RPMI7951 (cell line): ENCODE measurements around the gene BRD3OS. TPM values are rescaled to one million over a fixed set of nuclear protein-coding genes. Genes with fewer than 3 reads are reported as not detected.
"Not testable (repeated sequence)": the region's sequence is repeated elsewhere in the genome, so short reads cannot be mapped to it uniquely, and the experiment has no call there.

Experiments used
- DNase-seq: peaks from one replicate; pipeline ENCODE4 v3.0.0-alpha.2; 2012; ENCODE audit warnings: low read depth
- total RNA-seq: library from RNA; depleted of rRNA; stranded (reverse); fragments of >200 nt; shearing (Covaris generic); gene quantifications from 2 replicates; pipeline ENCODE4 v1.2.3, GENCODE V29; 2014

The BRD3OS gene
- total RNA-seq, 1 experiment from 2014 or later = 16.7 TPM

DNA sequence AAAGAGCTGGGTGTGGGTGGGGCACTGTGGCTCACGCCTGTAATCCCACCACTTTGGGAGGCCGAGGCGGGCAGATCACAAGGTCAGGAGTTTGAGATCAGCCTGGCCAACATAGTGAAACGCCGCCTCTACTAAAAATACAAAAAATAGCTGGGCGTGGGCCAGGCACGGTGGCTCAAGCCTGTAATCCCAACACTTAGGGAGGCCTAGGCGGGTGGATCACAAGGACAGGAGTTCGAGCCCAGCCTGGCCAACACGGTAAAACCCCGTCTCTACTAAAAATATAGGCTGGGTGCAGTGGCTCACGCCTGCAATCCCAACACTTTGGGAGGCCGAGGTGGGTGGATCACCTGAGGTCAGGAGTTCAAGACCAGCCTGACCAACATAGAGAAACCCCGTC is 36.5 kb upstream of the BRD3OS start:
- not testable (repeated sequence) for DNase-seq

DNA sequence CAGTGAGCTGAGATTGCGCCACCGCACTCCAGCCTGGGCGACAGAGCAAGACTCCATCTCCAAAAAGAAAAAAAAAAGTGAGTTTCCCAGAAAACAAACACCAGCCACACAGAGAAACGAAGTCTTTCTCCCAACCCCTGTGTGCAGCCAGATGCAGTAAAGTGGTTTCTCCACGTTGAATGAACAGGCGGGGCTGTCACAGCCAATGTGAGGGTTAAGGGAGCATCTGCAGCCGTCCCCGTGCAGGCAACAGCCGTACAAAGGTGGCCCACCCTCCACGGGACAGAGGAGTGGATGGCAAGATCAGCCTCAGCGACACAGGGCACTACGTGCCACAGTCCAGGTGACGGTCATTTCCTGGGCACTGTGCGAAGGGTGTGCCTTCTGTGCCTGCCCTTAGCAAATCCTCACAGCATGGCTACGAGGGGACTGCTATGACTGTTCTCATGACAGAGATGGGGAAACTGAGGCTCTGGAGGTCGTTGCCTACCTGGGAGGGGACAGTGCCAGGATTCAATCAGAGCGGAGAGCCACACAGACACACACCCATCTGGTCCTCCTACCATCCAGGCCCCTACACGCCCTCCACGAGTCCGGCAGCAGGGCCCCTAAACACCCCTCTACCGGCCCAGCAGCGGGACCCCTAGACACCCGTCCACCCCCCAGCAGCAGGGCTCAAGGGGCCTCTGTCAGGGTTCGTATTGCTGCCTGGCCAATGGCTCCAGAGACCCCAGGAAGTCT is 35.5 kb upstream of the BRD3OS start:
- no peak for DNase-seq

DNA sequence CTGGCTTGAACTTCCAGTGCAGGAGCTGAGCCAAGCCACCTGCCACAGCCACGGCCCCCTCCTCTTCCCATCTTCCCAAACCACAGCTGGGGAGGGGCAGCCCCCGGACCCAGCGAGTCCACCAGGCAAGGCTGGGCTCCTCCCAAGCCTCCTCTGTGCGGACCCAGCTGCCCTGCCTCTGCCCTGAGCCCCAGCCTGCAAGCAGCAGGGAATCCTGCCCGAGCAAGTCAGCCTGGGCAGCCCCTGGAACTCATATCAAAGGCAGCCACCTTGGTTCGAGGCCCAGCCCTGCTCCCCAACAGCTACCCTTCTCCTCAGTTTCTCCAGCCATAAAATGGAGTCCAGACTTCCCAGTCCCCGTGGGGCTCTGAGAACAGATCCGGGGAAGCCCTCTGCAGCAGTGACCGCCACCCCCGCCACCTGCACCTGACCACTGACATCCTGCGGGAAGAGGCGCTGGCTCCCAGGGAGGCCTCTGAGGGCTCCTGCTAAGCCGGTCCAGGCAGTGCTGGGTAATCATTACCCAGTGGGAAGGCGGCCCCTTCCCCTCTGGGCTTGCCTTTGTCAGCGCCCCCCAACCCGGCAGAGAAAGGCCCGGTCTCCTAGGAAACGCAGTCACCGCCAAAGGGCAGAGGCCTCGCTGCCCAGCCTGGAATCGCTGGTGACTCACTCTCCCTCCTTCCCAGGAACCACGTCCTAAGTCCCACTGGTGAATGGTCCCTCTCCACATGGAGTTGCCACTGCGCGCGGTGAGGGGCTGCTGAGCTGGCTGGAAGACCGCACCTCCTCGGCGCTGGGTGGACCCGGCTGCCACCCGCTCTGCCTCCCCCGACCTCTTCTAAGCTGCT is 34.7 kb upstream of the BRD3OS start:
- DNase-seq = peak; percentile 89

DNA sequence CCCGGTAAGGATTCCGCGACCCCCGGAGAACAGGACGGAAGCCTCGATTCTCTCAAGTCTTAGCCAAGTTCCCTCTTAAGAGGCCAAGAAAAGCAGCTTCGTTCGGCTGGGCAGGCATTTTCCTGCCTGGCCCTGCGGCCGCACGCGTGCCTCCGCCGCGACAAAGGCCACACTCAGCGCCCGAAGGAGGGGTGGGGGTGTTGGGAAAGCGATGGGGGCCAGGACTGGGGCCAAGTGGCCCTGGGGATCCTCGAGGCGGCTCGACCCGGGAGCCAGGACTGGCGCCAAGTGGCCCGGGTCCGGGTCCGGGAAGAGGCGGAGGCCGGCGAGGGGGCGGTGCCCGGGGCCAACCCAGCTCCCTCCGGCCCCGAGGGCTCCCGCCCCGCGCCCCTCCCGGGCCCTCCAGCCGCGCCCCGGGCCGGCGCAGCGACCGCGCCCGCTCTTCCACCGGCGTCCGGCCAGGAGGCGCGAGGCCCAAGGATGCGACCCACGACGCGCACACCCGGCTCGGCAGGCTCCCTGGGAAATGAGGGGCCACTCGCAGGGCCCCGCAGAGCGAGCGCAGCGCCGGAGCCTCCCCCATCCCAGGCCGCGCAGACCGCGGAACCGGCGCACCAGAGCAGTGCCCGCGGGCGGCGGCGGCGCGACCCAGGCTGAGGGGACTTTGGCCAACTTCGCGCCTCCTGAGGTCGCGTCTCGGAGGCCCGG is 33.9 kb upstream of the BRD3OS start:
- DNase-seq = no peak

DNA sequence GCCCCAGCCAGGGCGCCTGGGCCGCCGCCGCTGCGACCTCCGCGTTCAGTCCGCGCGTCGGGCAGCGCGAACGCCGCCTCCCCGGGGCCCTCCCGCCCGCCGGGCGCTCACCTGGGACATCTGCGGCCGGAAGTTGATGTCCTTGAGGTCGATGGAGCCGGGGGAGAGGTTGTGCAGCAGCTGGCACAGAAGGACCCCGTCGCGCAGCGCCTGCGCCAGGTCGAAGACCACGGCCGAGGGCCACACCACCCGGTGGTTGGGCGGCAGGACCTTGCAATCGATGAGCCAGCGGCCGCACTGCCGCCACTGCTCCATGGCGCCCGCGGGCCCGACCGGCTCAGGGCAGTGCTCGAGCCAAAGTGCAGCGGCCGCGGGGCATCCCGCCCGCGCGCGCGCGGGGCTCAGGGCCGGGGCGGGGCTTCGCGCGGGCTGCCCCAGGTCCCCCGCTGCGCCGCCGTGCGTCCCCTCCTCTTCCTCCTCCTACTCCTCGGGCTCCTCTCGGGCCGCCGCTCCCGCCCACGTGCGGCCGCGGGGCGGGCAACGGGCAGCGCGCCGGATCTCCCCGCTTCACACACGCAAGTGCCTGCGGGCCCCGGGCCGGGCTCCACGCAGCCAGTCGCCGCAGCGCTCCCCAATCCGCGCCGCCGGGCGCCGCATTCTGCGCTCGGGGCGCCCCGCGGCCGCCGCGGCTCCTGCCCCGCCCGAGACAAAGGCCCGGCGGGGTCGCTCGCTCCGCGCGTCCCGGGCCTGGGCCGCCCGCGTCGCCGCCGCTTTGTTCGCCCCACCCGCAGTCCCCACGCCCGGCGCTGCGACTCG is 33.1 kb upstream of the BRD3OS start, which contains the start of gene VAV2:
Gene VAV2, minus strand, starts transcription at position 361 of the 816 bp plus-strand sequence. Its CDS starts 46 bp downstream, at position 315.
- peak; percentile 79 for DNase-seq

DNA sequence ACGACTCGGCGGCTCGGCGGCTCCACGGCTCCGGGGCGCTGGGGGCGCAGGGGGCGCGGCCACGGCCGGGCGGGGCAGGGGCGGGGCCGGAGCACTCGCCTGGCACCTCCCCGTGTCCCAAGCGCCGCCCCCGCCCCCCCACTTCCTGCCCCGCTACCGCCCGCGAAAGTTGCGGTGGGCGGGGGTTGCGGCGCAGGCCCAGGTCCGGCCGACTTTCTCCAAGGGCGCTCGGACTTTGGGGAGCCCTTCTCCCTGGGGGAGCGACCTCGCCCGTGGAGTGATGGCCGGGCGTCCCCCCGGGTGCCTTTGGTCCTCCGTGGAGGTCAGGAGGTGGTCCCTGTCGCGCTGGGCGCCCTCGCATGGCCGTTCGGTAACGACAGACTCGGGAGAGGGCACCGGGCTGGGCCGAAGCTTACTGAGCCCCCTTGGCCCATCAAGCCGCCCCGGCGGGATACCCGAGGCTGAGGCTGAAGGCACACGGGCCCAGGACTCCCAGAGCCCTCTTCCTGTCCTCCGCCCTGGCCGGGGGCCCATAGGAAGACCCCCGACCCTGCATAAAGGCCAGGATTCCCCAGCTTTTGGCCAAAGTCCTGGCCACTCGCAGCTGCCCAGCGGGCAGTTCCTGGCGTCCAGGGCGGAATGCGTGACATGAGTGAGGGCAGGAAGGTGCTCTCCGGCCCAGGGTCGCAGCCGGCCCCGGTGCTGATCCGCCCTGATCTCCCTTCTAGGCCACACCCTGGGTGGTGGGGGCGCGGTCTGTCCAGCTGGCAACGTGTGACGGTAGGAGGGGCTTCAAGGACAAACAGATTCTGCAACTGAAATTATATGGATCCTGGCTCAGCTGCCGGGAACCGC is 32.3 kb upstream of the BRD3OS start:
- DNase-seq = peak; percentile 93

DNA sequence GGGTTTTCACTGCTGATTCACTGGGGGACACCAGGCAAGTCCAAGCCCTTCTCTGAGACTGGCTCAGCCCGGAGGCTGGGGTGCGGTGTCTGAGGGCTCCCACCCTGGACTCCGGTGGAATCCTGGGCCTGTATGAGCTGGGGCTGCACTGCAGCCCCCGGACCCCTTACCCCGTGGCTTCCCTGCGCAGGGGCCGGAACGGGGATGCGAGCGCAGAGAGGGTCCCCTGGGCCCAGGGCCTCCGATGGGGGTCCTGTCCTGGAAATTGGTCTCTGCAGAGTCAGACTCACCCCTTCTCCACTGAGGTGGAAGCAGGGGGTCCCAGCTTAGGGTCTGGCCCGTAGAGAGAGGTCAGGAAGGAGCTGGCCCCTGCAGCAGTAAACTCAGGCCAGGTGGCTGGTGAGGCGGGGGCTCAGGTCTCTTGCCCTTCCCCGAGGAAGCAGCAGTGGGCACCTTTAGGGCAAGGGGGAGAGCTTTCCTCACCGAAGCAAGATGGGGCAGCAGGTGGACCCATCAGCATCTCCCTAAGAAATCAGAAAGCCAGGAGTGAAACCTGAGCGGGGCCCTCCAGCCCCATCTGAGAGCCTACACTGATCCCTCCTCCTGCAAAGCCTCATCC is 31.5 kb upstream of the BRD3OS start:
- no peak for DNase-seq

DNA sequence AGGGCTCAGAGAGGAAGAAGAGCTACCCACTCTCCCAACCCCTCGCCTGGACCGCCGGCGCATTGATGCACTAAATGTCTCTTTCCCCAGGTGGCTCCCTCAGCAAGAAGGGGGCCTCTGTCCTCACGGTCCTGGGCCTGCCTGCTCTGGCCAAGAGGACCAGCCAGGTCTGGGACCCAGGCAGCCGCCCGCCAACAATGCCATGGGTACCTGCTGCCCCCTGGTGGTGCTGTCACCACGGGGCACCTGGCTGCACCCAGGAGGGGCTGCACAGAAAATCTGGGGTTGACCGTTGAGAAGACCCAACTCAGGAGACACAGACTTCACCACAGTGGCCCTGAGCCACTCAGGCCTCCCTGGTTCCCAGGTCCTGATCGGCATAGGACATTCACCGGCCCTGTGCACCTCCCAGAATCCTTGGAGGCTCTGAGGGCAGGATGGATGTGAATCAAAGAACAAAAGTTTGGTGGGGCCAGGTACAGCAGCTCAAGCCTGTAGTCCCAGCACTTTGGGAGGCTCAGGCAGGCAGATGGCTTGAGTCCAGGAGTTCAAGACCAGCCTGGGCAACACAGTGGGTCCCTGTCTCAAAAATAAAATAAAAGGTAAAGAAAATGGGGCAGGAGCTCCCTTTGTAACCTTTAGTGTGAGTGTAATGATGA is 30.8 kb upstream of the BRD3OS start:
- DNase-seq = peak; percentile 54

DNA sequence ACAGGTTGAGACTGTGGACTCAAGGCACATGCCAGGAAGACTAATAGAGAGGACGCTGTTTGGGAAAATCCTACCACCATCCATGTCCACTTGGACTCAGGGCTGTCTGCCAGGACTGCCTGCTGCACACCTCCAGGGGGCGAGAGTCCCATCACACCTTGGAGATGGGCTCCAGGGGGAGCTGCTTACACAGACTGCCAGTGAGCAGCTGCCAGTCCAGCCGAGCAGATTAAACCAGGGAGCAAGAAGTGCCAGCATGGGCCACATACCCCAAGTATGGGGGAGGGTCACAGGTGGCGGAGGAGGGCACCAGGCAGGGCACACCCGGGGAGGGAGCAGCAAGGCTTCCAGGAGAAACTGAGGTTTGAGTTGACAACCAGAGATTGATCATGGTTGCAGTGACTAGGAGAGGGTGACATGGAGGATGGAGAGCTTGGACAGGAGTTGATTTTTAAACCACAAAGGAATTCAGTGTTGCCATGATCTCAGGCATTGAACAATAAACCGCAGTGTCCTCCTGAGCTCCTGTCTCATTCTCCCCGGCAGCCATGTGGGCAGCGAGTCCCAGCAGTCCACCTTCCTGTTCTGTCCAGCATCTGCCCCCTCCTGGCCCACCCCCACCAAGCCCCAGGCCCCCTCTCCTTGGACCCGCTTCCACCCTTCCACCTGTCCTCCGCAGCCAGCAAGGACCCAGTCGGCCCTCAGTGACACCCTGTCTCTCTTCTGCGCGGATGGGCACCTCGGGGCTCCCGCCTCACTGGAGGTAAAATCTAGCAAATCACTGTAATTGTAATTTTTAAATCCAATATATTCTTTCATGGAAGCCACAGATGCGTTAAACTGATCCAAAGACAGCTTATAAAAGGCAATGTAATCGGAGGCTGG is 30.0 kb upstream of the BRD3OS start:
- DNase-seq = peak; percentile 61

DNA sequence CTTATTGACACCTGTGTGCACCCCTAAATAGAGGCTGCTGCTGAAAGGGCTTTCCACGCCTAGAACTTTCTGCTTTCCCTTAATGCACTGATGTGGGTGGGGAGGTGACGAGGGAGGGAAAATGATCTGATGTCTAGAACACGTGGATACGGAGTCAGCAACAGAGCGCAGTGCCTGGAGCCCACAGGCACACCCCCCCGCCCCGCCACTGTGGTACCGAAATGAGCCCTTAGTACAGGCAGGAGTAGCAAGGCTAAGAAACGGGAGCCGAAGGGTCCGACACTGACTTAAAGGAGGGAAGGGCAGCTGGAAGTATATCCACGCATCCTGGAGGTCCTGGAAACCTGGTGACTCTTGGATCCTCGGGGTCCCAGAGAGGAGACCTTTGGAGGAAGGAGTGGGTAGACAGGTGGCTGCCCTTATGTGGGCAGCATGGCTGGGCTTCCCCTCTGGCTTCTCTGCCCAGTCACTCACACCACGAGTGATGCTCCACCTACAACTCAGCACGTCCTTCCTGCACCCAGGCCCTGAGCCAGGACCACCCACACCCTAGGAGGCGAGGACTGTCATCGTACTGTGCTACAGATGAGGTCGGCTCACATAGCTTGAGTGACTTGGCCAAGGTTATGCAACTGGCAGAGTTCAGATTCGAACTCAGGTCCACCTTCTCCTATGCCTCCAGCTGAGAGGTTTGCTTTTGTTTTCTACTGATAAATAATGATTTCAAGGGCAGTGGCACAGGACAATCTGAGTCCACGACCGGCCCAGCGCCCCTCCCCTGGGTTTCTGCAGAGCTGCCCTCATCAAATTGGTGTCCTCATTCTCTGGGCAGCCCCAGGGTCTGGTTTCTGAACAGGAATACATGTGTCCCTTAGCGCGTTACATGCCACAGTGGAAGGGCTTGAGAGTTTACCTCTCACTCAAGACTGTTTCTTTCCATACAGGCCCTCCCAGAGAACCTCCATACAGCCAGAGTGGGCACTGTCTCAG is 28.5 kb upstream of the BRD3OS start:
- DNase-seq = no peak

DNA sequence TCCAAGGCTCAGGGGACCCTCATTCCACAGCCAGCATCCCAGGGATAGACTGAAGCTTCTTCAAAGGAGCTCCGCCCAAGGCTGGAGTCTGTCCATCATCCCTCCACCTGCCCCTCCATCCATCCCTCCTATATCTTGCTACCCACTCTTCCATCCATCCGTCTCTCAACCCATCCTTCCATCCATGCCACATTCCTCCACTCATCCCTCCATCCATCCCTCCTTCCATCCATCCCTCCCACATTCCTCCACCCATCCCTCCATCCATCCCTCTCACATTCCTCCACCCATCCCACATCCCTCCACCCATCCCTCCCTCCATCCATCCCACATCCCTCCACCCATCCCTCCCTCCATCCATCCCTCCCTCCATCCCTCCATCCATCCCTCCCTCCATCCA is 27.7 kb upstream of the BRD3OS start:
- no peak for DNase-seq

DNA sequence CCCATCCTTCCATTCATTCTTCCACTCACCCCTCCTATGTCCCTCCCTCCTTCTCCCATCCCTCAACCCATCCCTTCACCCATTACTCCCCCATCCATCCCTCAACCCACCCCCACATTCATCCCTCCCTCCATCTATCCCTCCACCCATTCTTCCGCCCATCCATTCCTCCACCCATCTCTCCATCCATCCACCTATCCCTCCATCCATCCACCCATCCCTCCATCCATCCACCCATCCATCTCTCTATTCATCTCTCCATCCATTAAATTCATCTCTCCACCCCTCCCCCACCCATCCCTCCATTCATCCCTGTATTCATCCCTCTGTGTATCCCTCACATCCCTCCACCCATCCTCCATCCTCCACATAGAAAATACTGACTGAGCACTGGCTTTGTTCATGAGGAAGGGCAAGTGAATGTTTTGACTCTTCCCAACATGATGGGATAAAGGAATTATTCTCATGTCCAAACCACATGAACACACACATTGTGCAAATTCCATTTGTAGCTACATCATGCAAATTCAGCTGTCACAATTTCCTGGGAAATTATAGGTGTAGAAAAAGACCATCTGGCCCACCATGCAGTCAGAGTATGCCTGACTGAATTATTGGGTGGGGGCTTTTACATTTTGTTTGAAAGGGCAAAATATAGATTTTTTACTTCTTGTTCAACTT is 26.2 kb upstream of the BRD3OS start:
- DNase-seq = no peak

DNA sequence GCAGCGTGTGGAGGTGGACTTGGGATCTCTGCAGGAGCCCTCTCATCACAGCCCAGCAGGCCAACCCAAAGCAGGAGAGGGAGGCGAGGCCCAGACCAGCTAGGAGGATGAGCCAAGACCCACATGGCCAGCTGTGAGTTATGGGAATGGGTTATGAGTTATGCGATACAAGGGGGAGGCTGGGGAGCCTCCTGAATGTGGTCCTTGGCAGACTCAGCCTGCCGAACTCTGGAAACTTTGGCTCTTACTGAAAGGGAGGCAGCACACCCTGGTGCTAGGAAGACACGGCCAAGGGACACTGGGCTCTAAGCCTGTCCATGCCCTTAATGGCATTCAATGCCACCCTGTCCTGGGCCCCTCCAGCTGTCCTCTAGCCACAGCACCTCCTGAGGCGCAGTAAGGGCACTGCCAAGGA is 25.4 kb upstream of the BRD3OS start:
- DNase-seq = no peak

DNA sequence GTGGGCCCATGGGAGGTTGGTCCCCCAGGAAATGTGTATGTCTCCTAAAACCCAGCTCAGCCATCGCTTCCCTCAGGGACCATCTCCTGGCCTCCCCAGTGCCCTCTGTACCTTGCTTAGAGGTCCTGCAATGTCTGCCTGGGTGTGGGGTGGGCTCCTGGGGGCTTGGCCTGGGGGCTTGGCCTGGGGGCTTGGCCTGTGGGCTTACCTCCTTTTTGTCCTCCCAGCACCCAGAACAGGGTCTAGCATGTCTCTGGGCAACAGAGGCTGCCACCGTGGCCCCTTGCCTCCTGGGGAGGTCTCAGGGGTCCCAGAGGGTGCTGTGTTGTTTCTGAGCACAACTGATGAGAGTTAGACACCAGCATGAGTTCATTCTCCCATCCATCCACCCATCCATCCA is 22.5 kb upstream of the BRD3OS start:
- DNase-seq = no peak

DNA sequence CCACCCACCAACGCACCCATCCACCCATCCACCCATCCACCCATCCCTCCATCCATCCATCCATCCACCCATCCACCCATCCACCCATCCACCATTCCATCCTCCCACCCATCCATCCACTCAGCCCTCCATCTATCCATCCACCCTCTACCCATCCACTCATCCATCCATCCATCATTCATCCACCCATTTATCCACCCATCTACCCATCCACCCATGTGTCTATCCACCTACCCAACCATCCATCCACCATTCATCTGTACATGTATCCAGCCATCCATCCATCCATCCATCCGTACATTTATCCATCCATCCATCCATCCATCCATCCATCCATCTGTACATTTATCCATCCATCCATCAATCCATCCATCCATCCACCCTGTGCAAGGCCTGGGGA is 22.0 kb upstream of the BRD3OS start:
- no peak for DNase-seq

DNA sequence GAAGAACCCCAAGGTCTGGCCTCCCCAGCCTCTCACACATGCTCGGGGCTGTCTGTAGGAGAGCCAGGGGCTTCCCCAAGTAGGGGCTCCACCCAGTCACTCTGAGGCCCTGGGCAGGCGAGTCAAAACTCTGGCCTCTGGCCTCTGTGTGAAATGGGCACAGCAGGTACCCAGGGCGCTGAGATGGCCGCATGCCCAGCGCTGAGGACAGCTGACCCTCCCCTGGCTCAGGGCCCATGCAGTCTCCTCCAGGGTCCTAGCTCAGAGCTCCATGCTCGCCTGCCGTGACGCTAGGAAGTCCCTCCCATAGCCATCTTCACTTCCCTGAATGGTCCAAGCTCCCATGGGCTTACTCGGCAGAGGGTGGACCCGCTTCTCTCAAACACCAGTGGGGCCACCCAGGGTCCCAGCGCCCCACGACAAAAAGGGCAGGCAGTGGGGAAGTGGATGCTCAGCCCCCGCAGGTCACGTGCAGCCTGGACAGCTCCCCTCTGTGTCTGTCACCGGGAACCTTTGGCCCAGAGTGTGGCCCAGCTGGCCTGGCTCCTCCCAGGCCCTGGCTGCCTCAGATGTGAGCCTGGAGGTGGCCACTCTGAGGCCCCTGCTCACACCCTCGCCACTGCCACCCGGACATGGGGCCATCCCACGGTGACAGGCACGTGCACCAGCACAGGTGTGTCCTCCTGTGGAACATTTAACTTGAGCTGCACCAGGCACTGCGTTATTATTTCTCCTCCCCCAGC is 21.0 kb upstream of the BRD3OS start:
- DNase-seq = no peak
